Stomach smooth muscle (tissue), 2 donors: ENCODE results near the gene TMPRSS3.

Experiments used
- H3K27ac ChIP-seq: one replicate; pipeline ENCODE4 v1.7.0; 2013; ENCODE audit warnings: mild to moderate bottlenecking, low read length, inconsistent platforms
- H3K27me3 ChIP-seq, 2 donors: one replicate each; pipeline ENCODE4 v1.7.0; 2013; ENCODE audit warnings: low read length in 2 of 2; ENCODE audit not compliant: insufficient read depth in 2 of 2, control insufficient read depth in 1 of 2
- H3K36me3 ChIP-seq, 2 donors: one replicate each; pipeline ENCODE4 v1.7.0; 2013; ENCODE audit warnings: low read length in 2 of 2; ENCODE audit not compliant: control insufficient read depth in 2 of 2, insufficient read depth in 2 of 2
- H3K4me1 ChIP-seq: one replicate; pipeline ENCODE4 v1.7.0; 2013; ENCODE audit warnings: low read length; ENCODE audit not compliant: control insufficient read depth, insufficient read depth
- H3K4me3 ChIP-seq, 2 donors: one replicate each; pipeline ENCODE4 v1.7.0; 2013; ENCODE audit warnings: low read length in 2 of 2
- H3K9ac ChIP-seq, 2 donors: one replicate each; pipeline ENCODE4 v1.7.0; 2013; ENCODE audit warnings: low read length in 2 of 2, mild to moderate bottlenecking in 1 of 2
- H3K9me3 ChIP-seq, 2 donors: one replicate each; pipeline ENCODE4 v1.7.0; 2013; ENCODE audit warnings: low read length in 2 of 2; ENCODE audit not compliant: control insufficient read depth in 2 of 2
- donor health status: healthy.
- donor health status: Pancreatic carcinoma.

The TMPRSS3 gene

DNA sequence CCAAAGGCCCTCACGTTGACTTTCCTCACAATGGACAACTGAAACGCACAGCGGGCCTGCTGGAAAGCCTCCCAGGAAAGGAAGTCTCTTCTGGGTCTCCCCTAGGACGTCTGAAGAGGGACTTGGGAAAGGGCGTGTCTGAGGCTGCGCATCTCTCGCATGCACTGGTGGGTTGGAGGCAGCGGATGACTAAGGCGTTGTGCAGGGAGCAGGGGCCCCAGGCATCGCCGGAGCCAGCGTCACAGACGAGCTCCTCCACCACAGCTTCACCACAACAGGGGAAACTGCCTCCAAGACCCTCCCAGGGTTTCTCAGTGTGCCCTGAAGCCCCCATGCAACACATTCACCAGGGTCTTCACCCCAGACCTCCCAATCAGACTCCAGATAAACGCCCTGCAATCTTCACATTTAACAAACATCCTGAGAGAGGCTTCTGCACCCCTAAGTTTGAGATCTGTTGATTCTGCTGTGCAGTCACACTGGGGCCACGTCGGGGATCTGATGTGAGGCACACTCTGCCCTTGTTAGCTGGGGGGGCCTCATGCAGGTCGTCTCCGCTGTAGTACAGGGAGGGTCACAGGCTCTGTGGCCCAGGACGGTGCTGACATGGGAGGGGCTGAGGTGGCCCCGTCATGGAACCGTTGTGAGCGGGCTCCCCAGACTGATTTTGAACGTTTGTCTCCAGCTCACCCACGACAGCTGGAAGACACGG, 22.5 kb downstream of the TMPRSS3 start:
- Histone ChIP-seq H3K9ac (no peak overlapping the region), H3K9me3 (no peaks in the 10 kb centered on the region), H3K36me3 (no peaks in the 10 kb centered on the region), H3K4me3 (no peak overlapping the region), H3K4me1 (no peaks in the 10 kb centered on the region), H3K27me3 (peaks cover 12 to 20% of the 10 kb centered on the region in 2 donors), H3K27ac (no peak overlapping the region)

- H3K9ac ChIP-seq = no peak overlapping the region
- peaks cover 12 to 18% of the 10 kb centered on the region in 2 donors for H3K27me3 ChIP-seq
- H3K27ac ChIP-seq = no peak overlapping the region
- H3K36me3 ChIP-seq = no peaks in the 10 kb centered on the region
- no peaks in the 10 kb centered on the region for H3K4me1 ChIP-seq
- H3K9me3 ChIP-seq = no peaks in the 10 kb centered on the region
- H3K4me3 ChIP-seq = no peak overlapping the region
These were observed 24.8 kb downstream of the TMPRSS3 start for GRCh38 chr21:42370894-42371654.

DNA sequence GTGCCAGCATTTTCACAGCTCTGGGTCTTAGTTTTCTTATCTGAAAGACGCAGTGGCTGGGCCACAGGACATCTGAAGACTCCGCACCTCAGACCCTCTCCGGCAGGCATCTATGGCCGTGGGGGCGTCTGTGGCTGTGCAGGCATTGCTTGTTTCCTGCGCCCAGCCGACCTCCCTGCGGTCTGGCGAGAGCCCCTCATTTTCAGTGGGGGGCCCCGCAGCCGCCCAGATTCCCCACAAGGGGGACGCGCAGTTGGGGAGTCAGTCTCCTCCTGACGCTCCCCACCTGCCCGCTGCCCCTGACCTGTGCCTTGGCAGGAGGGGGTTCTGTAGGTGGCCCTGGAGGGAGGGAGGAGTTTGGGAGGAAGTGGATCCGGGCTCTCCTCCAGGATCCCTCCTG, 26.0 kb downstream of the TMPRSS3 start:
- Histone ChIP-seq H3K27ac (no peak overlapping the region), H3K4me3 (no peak overlapping the region), H3K4me1 (no peaks in the 10 kb centered on the region), H3K9me3 (no peaks in the 10 kb centered on the region), H3K27me3 (peaks cover 8 to 12% of the 10 kb centered on the region in 2 donors), H3K36me3 (no peaks in the 10 kb centered on the region), H3K9ac (no peak overlapping the region)

- H3K4me3 ChIP-seq = no peak overlapping the region
- no peak overlapping the region for H3K27ac ChIP-seq
- H3K36me3 ChIP-seq = no peaks in the 10 kb centered on the region
- H3K9ac ChIP-seq = no peak overlapping the region
- H3K27me3 ChIP-seq = peaks cover 12% of the 10 kb centered on the region in 2 donors
- H3K4me1 ChIP-seq = no peaks in the 10 kb centered on the region
- no peaks in the 10 kb centered on the region for H3K9me3 ChIP-seq
These were observed 28.3 kb downstream of the TMPRSS3 start for GRCh38 chr21:42367367-42368165.

GRCh38 chr21:42366292-42367010, 29.4 kb downstream of the TMPRSS3 start, which contains the start of gene TFF1:
TSS of gene TFF1 (minus strand) at chr21:42366535. CDS start at chr21:42366495, 40 bp downstream.
- Histone ChIP-seq H3K9me3 (no peaks in the 10 kb centered on the region), H3K27me3 (peaks cover 16 to 19% of the 10 kb centered on the region in 2 donors), H3K36me3 (no peaks in the 10 kb centered on the region), H3K4me3 (no peak within 1 kb of the TSS), H3K9ac (no peak within 1 kb of the TSS), H3K27ac (no peak within 1 kb of the TSS), H3K4me1 (no peaks in the 10 kb centered on the region)

GRCh38 chr21:42365770-42366169, 30.1 kb downstream of the TMPRSS3 start:
- Histone ChIP-seq H3K4me3 (no peak overlapping the region), H3K27me3 (peaks cover 16 to 20% of the 10 kb centered on the region in 2 donors)

GRCh38 chr21:42364304-42364865, 31.5 kb downstream of the TMPRSS3 start:
- no peak overlapping the region for H3K27ac ChIP-seq
- peaks cover 0 to 7% of the 10 kb centered on the region in 2 donors for H3K9me3 ChIP-seq
- H3K4me3 ChIP-seq = no peak overlapping the region
- H3K27me3 ChIP-seq = peaks cover 12 to 26% of the 10 kb centered on the region in 2 donors
- H3K9ac ChIP-seq = no peak overlapping the region
- H3K4me1 ChIP-seq = no peaks in the 10 kb centered on the region
- H3K36me3 ChIP-seq = no peaks in the 10 kb centered on the region

More at GRCh38 chr21:42365770-42366169, 30.1 kb downstream of the TMPRSS3 start:
- no peaks in the 10 kb centered on the region for H3K36me3 ChIP-seq
- H3K9me3 ChIP-seq = no peaks in the 10 kb centered on the region
- no peak overlapping the region for H3K27ac ChIP-seq
- H3K9ac ChIP-seq = no peak overlapping the region
- H3K4me1 ChIP-seq = no peaks in the 10 kb centered on the region

DNA sequence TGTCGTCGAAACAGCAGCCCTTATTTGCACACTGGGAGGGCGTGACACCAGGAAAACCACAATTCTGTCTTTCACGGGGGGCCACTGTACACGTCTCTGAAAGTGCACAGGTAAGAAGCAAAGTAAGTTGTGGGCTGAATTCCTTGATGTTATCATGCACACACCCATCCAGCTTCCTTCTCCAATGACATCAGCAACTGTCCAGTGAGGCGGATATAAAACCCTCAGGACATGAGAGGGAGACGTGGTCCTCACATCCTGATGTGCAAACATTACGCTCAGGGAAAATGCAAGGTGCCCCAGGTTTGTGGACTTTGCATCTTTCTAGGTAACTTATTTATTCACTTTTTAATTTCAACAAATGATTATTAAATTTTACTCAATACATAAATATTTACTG, 32.5 kb downstream of the TMPRSS3 start:
- Histone ChIP-seq H3K9me3 (peaks cover 0 to 7% of the 10 kb centered on the region in 2 donors), H3K27ac (no peak overlapping the region), H3K4me3 (no peak overlapping the region), H3K4me1 (no peaks in the 10 kb centered on the region), H3K36me3 (no peaks in the 10 kb centered on the region), H3K9ac (no peak overlapping the region), H3K27me3 (peaks cover 12 to 26% of the 10 kb centered on the region in 2 donors)

DNA sequence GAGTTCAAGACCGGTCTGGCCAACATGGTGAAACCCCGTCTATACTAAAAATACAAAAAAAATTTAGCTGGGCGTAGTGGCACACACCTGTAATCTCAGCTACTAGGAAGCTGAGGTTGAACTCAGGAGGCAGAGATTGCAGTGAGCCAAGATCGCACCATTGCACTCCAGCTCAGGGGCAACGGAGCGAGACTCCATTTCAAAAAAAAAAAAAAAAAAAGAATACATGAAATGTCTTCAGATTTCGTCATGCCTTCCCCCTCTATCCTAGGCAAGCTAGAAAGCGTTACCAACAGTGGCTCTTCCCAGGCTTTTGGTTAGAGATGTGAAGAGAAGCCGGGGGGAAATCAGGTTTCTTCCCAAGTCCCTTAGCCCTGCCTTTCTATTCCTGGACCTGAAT, 33.2 kb downstream of the TMPRSS3 start:
- Histone ChIP-seq H3K27me3 (peaks cover 12 to 30% of the 10 kb centered on the region in 2 donors), H3K9me3 (peaks cover 0 to 7% of the 10 kb centered on the region in 2 donors), H3K27ac (no peak overlapping the region), H3K4me3 (no peak overlapping the region), H3K9ac (no peak overlapping the region), H3K36me3 (no peaks in the 10 kb centered on the region), H3K4me1 (no peaks in the 10 kb centered on the region)

- H3K36me3 ChIP-seq = no peaks in the 10 kb centered on the region
- H3K27me3 ChIP-seq = peaks cover 12 to 30% of the 10 kb centered on the region in 2 donors
- H3K4me1 ChIP-seq = no peaks in the 10 kb centered on the region
- H3K4me3 ChIP-seq = no peak overlapping the region
- H3K9ac ChIP-seq = no peak overlapping the region
- no peak overlapping the region for H3K27ac ChIP-seq
- H3K9me3 ChIP-seq = peaks cover under 1 to 9% of the 10 kb centered on the region in 2 donors
These were observed 33.7 kb downstream of the TMPRSS3 start for GRCh38 chr21:42362198-42362597.
